ENCODE results near the gene MRPS15. TPM values are rescaled to one million over a fixed set of nuclear protein-coding genes. Genes with fewer than 3 reads are reported as not detected.
A peak's percentile ranks its signal among the peaks of the same experiment; 100 is the strongest.

The MRPS15 gene
- total RNA-seq, 1 donor from 2014 or later, result 72.0 TPM

GRCh38 chr1:36486439-36487335, 22.5 kb upstream of the MRPS15 start:
- Mint-ChIP-seq H3K27ac (peak overlapping the region; percentile 96), H3K4me3 (ENCODE audit: low read depth) (peak overlapping the region; percentile 33), H3K4me1 (ENCODE audit: low read depth) (peaks cover 43% of the 10 kb centered on the region), H3K27me3 (no peaks in the 10 kb centered on the region), H3K36me3 (ENCODE audit: insufficient read depth) (no peaks in the 10 kb centered on the region), H3K9me3 (ENCODE audit: low read depth) (no peaks in the 10 kb centered on the region)
- no peak for TF ChIP-seq CTCF (IDR thresholded peaks at IDR 0.05; ENCODE audit: unreplicated experiment)
- peak; percentile 39 for DNase-seq (ENCODE audit: low spot score, unreplicated experiment)

GRCh38 chr1:36486093-36486438, 21.9 kb upstream of the MRPS15 start:
- H3K27me3 Mint-ChIP-seq, result no peaks in the 10 kb centered on the region
- peak overlapping the region; percentile 96 for H3K27ac Mint-ChIP-seq
- H3K4me1 Mint-ChIP-seq (ENCODE audit: low read depth), result peaks cover 46% of the 10 kb centered on the region
- no peaks in the 10 kb centered on the region for H3K9me3 Mint-ChIP-seq (ENCODE audit: low read depth)
- H3K36me3 Mint-ChIP-seq (ENCODE audit: insufficient read depth), result no peaks in the 10 kb centered on the region
- H3K4me3 Mint-ChIP-seq (ENCODE audit: low read depth), result no peak overlapping the region
- TF ChIP-seq CTCF (IDR thresholded peaks at IDR 0.05; ENCODE audit: unreplicated experiment), result no peak
- no peak for DNase-seq (ENCODE audit: low spot score, unreplicated experiment)

- H3K4me1 Mint-ChIP-seq (ENCODE audit: low read depth), result peaks cover 34% of the 10 kb centered on the region
- no peak overlapping the region for H3K4me3 Mint-ChIP-seq (ENCODE audit: low read depth)
- no peaks in the 10 kb centered on the region for H3K9me3 Mint-ChIP-seq (ENCODE audit: low read depth)
- no peaks in the 10 kb centered on the region for H3K27me3 Mint-ChIP-seq
- no peak for TF ChIP-seq CTCF (IDR thresholded peaks at IDR 0.05; ENCODE audit: unreplicated experiment)
- no peaks in the 10 kb centered on the region for H3K36me3 Mint-ChIP-seq (ENCODE audit: insufficient read depth)
- H3K27ac Mint-ChIP-seq, result no peak overlapping the region
- no peak for DNase-seq (ENCODE audit: low spot score, unreplicated experiment)
Observed at GRCh38 chr1:36484099-36484498, 19.9 kb upstream of the MRPS15 start.

GRCh38 chr1:36482724-36483388, 18.7 kb upstream of the MRPS15 start, which contains the start of gene CSF3R:
Gene CSF3R, minus strand, starts transcription at chr1:36482913. Its CDS starts 3,417 bp downstream, at chr1:36479496.
- peak within 1 kb of the TSS; percentile 29 for H3K4me3 Mint-ChIP-seq (ENCODE audit: low read depth)
- H3K27ac Mint-ChIP-seq, result peak within 1 kb of the TSS; percentile 9
- H3K9me3 Mint-ChIP-seq (ENCODE audit: low read depth), result no peaks in the 10 kb centered on the region
- no peaks in the 10 kb centered on the region for H3K36me3 Mint-ChIP-seq (ENCODE audit: insufficient read depth)
- H3K4me1 Mint-ChIP-seq (ENCODE audit: low read depth), result peaks cover 27% of the 10 kb centered on the region
- no peaks in the 10 kb centered on the region for H3K27me3 Mint-ChIP-seq
- no peak for DNase-seq (ENCODE audit: low spot score, unreplicated experiment)
- no peak for TF ChIP-seq CTCF (IDR thresholded peaks at IDR 0.05; ENCODE audit: unreplicated experiment)
